HepG2 (cell line): ENCODE data around the gene CORO7. TPM values are rescaled to one million over a fixed set of nuclear protein-coding genes. Genes with fewer than 3 reads are reported as not detected.
A peak's percentile ranks its signal among the peaks of the same experiment; 100 is the strongest.

Experiments
- CHCHD3 ChIP-seq: sonication (generic); formaldehyde crosslinking; IDR thresholded peaks from 2 replicates; pipeline ENCODE4 v1.8.0; 2022; ENCODE audit warnings: mild to moderate bottlenecking, missing genetic modification reagents, moderate library complexity
- HNRNPL ChIP-seq: fragments of 200-400 bp; formaldehyde crosslinking; IDR thresholded peaks from 2 replicates; pipeline ENCODE4 v1.6.1; 2017; ENCODE audit warnings: mild to moderate bottlenecking, low read depth, low read length
- REPIN1 ChIP-seq: sonication (generic); formaldehyde crosslinking; IDR thresholded peaks from 2 replicates; pipeline ENCODE4 v1.8.0; 2022; ENCODE audit warnings: missing genetic modification reagents, low read depth, mild to moderate bottlenecking, borderline replicate concordance
- ZNF10 ChIP-seq: sonication (generic); formaldehyde crosslinking; IDR thresholded peaks from 2 replicates; pipeline ENCODE4 v1.4.0; 2020; ENCODE audit warnings: mild to moderate bottlenecking, low read depth, missing genetic modification reagents, borderline replicate concordance
- ZNF124 ChIP-seq: sonication (generic); formaldehyde crosslinking; IDR thresholded peaks from 2 replicates; pipeline ENCODE4 v1.4.0; 2020; ENCODE audit warnings: missing genetic modification reagents
- ZNF737 ChIP-seq: sonication (generic); formaldehyde crosslinking; IDR thresholded peaks from 2 replicates; pipeline ENCODE4 v1.5.0; 2020; ENCODE audit warnings: missing genetic modification reagents, mild to moderate bottlenecking, borderline replicate concordance
- polyA plus RNA-seq, 8 experiments: library from polyadenylated mRNA; depleted of rRNA in 3 of 8; stranded (reverse) in 7 of 8; unstranded in 1 of 8; fragments of >200 nt; fragmentation: Illumina TruSeq in 4 of 8; extraction: Trizol in 4 of 8; gene quantifications; 2 replicates each; pipeline versions ENCODE4 v1.2.1 to v1.2.3, GENCODE V29; 2011 to 2016; ENCODE audit warnings: low read depth in 4 of 8, missing spikeins in 1 of 8, mixed read lengths in 1 of 8; ENCODE audit not compliant: insufficient read depth in 1 of 8
- total RNA-seq, 5 experiments: library from RNA; depleted of rRNA; stranded (reverse); fragments of >200 nt; fragmentation: Illumina TruSeq; extraction: Trizol; gene quantifications; 2 replicates each; pipeline ENCODE4 v1.2.3, GENCODE V29; 2016; ENCODE audit warnings: low read depth in 1 of 5
- TF ChIP-seq, protein P1 (sequence below): sonication (generic); formaldehyde crosslinking; IDR thresholded peaks from 2 replicates; pipeline ENCODE4 v1.8.0; 2022; ENCODE audit warnings: mild to moderate bottlenecking, missing genetic modification reagents
- TF ChIP-seq, protein P2 (sequence below): sonication (generic); formaldehyde crosslinking; IDR thresholded peaks from one replicate; pipeline ENCODE4 v1.5.1; 2020; ENCODE audit warnings: mild to moderate bottlenecking, missing genetic modification reagents; ENCODE audit errors: not compliant biosample characterization
- TF ChIP-seq, protein P3 (sequence below): sonication (generic); formaldehyde crosslinking; IDR thresholded peaks from 2 replicates; pipeline ENCODE4 v1.4.0; 2020; ENCODE audit warnings: missing genetic modification reagents
- TF ChIP-seq, protein P4 (sequence below): sonication (generic); formaldehyde crosslinking; IDR thresholded peaks from 2 replicates; pipeline ENCODE4 v1.5.0; 2020; ENCODE audit warnings: mild to moderate bottlenecking, missing genetic modification reagents

The CORO7 gene
- total and polyA plus RNA-seq, 2 of the 13 experiments (the other 11 are each of a cell fraction or from before 2014, with no cell fraction given): 9.9 to 14.3 TPM

DNA sequence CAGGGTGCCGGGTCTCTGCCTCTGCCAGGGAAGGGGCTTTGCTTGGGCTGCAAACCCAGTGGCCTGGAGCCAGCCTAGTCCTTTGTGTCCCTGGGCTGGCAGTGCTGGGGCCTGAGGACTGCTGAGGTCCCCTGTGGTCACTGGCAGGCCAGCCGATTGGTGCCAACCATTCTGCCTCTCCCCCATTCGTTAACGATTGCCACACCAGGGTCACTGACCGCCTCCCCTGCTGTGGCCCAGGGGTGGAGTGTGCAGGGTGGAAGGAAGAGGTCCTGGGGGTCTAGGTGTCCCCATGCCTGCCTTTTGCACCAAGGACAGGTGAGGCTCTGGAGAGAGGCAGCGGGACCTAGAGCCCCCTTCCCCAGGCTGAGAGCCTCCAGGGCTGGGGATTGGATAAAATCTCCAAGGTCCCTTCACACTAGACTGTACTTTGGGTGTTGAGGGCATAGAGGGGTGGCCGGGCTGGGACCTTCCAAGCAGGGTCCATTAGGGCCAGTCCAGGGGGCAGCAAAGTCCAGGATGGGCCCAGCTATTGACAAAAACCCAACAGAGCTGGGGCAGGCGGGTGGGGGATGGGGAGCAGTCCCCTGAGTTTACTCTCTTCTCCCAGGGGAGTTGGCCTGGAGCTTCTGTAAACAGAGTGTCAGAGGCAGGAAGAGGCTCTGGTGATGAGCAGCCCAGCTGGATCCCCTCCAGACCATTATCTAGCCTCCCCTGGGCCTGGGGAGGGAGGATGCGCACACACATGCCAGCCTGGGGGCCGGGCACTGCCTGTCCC, 43.6 kb downstream of the CORO7 start (continued):
- TF ChIP-seq, protein P1, sequence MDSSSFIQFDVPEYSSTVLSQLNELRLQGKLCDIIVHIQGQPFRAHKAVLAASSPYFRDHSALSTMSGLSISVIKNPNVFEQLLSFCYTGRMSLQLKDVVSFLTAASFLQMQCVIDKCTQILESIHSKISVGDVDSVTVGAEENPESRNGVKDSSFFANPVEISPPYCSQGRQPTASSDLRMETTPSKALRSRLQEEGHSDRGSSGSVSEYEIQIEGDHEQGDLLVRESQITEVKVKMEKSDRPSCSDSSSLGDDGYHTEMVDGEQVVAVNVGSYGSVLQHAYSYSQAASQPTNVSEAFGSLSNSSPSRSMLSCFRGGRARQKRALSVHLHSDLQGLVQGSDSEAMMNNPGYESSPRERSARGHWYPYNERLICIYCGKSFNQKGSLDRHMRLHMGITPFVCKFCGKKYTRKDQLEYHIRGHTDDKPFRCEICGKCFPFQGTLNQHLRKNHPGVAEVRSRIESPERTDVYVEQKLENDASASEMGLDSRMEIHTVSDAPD: 0 out of 2 replicates have a peak, but pooled peaks have one; percentile 40
- TF ChIP-seq HNRNPL (peak; percentile 94), ZNF10 (CRISPR knock-in tag) (no peak), ZNF737 (CRISPR knock-in tag) (no peak), ZNF124 (CRISPR knock-in tag) (0 out of 2 replicates have a peak, but pooled peaks have one; percentile 32), CHCHD3 (CRISPR knock-in tag) (no peak), REPIN1 (CRISPR knock-in tag) (peak; percentile 89; the same call in 1 of the 2 replicates)
- TF ChIP-seq, protein P2, sequence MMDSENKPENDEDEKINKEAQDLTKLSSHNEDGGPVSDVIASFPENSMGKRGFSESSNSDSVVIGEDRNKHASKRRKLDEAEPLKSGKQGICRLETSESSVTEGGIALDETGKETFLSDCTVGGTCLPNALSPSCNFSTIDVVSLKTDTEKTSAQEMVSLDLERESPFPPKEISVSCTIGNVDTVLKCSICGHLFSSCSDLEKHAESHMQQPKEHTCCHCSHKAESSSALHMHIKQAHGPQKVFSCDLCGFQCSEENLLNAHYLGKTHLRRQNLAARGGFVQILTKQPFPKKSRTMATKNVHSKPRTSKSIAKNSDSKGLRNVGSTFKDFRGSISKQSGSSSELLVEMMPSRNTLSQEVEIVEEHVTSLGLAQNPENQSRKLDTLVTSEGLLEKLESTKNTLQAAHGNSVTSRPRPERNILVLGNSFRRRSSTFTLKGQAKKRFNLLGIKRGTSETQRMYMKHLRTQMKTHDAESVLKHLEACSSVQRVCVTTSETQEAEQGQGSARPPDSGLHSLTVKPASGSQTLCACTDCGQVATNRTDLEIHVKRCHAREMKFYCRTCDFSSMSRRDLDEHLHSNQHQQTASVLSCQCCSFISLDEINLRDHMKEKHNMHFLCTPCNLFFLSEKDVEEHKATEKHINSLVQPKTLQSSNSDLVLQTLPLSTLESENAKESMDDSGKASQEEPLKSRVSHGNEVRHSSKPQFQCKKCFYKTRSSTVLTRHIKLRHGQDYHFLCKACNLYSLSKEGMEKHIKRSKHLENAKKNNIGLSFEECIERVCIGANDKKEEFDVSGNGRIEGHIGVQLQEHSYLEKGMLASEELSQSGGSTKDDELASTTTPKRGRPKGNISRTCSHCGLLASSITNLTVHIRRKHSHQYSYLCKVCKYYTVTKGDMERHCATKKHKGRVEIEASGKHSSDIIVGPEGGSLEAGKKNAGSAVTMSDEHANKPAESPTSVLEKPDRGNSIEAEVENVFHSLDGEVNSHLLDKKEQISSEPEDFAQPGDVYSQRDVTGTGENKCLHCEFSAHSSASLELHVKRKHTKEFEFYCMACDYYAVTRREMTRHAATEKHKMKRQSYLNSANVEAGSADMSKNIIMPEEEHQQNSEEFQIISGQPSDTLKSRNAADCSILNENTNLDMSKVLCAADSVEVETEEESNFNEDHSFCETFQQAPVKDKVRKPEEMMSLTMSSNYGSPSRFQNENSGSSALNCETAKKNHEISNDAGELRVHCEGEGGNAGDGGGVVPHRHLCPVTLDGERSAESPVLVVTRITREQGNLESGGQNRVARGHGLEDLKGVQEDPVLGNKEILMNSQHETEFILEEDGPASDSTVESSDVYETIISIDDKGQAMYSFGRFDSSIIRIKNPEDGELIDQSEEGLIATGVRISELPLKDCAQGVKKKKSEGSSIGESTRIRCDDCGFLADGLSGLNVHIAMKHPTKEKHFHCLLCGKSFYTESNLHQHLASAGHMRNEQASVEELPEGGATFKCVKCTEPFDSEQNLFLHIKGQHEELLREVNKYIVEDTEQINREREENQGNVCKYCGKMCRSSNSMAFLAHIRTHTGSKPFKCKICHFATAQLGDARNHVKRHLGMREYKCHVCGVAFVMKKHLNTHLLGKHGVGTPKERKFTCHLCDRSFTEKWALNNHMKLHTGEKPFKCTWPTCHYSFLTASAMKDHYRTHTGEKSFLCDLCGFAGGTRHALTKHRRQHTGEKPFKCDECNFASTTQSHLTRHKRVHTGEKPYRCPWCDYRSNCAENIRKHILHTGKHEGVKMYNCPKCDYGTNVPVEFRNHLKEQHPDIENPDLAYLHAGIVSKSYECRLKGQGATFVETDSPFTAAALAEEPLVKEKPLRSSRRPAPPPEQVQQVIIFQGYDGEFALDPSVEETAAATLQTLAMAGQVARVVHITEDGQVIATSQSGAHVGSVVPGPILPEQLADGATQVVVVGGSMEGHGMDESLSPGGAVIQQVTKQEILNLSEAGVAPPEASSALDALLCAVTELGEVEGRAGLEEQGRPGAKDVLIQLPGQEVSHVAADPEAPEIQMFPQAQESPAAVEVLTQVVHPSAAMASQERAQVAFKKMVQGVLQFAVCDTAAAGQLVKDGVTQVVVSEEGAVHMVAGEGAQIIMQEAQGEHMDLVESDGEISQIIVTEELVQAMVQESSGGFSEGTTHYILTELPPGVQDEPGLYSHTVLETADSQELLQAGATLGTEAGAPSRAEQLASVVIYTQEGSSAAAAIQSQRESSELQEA (CRISPR knock-in tag): peak; percentile 56
- TF ChIP-seq, protein P3, sequence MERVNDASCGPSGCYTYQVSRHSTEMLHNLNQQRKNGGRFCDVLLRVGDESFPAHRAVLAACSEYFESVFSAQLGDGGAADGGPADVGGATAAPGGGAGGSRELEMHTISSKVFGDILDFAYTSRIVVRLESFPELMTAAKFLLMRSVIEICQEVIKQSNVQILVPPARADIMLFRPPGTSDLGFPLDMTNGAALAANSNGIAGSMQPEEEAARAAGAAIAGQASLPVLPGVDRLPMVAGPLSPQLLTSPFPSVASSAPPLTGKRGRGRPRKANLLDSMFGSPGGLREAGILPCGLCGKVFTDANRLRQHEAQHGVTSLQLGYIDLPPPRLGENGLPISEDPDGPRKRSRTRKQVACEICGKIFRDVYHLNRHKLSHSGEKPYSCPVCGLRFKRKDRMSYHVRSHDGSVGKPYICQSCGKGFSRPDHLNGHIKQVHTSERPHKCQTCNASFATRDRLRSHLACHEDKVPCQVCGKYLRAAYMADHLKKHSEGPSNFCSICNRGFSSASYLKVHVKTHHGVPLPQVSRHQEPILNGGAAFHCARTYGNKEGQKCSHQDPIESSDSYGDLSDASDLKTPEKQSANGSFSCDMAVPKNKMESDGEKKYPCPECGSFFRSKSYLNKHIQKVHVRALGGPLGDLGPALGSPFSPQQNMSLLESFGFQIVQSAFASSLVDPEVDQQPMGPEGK (CRISPR knock-in tag): peak; percentile 88
- TF ChIP-seq, protein P4, sequence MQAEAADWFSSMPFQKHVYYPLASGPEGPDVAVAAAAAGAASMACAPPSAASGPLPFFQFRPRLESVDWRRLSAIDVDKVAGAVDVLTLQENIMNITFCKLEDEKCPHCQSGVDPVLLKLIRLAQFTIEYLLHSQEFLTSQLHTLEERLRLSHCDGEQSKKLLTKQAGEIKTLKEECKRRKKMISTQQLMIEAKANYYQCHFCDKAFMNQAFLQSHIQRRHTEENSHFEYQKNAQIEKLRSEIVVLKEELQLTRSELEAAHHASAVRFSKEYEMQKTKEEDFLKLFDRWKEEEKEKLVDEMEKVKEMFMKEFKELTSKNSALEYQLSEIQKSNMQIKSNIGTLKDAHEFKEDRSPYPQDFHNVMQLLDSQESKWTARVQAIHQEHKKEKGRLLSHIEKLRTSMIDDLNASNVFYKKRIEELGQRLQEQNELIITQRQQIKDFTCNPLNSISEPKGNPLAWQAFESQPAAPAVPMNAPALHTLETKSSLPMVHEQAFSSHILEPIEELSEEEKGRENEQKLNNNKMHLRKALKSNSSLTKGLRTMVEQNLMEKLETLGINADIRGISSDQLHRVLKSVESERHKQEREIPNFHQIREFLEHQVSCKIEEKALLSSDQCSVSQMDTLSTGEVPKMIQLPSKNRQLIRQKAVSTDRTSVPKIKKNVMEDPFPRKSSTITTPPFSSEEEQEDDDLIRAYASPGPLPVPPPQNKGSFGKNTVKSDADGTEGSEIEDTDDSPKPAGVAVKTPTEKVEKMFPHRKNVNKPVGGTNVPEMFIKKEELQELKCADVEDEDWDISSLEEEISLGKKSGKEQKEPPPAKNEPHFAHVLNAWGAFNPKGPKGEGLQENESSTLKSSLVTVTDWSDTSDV (CRISPR knock-in tag): no peak
